GM21619 (cell line): ENCODE data around the gene ACOX1.

Source experiments
- ATAC-seq: cut with Tn5 transposase; IDR thresholded peaks from one replicate; pipeline ENCODE4 v1.9.1; 2021; ENCODE audit not compliant: unreplicated experiment

Gene ACOX1

GRCh38 chr17:75910699-75911098 lies 68.3 kb downstream of the ACOX1 start:
- ATAC-seq = no peak

- ATAC-seq = no peak
Measured at GRCh38 chr17:75909812-75910274, 69.1 kb downstream of the ACOX1 start.

- ATAC-seq = no peak
Measured at GRCh38 chr17:75909051-75909811, 69.7 kb downstream of the ACOX1 start.

DNA sequence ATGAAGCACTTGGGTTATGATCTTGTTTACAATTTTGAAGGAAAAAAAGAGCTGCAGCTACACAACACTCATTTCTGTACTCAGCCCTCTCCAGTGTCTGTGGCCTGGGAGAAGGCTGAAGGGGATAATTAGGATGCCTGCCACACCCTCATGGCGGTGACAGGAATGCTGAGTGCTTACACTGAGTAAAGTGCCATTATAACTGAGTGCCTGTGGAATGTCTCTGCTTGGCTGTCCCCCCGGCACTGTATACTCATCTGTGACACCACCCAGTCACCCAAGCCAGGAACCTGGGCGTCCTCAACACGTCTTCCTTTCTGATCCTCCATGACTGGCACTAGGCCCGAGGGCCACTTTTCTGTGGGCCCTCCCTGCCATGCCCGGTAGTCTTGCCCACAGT lies 70.8 kb downstream of the ACOX1 start:
- ATAC-seq = no peak

GRCh38 chr17:75906143-75906884 lies 72.7 kb downstream of the ACOX1 start:
- ATAC-seq = no peak

DNA sequence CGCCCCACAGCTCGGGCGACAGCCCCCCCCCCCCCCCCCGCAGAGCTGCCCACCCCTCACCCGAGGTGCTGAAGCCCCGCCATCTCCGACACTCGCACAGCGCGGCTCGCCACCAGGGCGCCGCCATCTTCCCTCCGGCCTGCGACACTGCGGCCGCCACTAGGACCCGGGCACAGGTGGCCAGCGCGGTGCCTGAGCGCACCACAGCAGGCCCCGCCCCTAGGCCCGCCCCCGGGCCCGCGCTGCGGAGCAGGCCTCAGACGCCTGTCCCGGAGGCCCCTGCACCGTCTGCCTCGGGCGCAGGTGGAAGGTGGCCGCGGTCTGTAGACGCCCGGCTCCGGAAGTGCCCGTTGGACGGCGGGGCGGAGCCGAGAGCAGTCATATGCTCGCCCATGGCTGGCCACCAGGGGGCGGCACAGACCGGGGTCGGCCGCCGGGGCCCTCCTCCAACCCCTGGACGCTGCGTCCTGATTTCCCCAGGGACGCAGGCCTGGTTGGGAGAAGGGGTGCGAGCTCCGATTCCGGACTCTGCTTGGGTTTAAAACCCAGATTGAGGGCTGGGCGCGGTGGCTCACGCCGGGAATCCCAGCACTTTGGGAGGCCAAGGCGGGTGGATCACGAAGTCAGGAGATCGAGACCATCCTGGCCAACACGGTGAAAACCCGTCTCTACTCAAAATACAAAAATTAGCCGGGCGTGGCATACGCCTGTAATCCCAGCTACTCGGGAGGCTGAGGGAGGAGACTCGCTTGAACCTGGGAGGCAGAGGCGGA lies 74.0 kb downstream of the ACOX1 start, which contains the start of gene MRPL38:
TSS of gene MRPL38 (minus strand) at position 136 of the 773 bp plus-strand sequence. CDS start at position 127, 9 bp downstream.
- ATAC-seq = peak; percentile 89

GRCh38 chr17:75902406-75902805 lies 76.6 kb downstream of the ACOX1 start:
- no peak for ATAC-seq

DNA sequence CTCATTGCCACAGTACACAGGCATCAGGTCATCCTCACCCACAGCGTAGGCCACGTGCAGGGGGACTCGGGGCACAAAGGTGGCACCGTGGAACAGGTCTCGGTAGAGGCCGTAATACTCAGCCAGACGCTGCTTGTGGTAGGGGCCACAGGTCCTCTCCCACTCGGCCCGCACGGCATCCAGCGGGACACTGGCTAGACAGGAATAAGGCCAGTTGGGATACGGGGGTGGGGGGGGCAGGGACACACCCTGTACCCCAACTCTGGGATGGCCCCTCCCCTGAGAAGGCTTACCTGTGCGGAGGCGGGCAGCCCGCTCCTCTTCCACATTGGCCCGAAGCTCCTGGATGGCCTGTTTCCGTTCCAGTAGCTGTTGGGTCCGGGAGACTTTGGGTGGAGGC lies 77.2 kb downstream of the ACOX1 start:
- ATAC-seq = no peak

DNA sequence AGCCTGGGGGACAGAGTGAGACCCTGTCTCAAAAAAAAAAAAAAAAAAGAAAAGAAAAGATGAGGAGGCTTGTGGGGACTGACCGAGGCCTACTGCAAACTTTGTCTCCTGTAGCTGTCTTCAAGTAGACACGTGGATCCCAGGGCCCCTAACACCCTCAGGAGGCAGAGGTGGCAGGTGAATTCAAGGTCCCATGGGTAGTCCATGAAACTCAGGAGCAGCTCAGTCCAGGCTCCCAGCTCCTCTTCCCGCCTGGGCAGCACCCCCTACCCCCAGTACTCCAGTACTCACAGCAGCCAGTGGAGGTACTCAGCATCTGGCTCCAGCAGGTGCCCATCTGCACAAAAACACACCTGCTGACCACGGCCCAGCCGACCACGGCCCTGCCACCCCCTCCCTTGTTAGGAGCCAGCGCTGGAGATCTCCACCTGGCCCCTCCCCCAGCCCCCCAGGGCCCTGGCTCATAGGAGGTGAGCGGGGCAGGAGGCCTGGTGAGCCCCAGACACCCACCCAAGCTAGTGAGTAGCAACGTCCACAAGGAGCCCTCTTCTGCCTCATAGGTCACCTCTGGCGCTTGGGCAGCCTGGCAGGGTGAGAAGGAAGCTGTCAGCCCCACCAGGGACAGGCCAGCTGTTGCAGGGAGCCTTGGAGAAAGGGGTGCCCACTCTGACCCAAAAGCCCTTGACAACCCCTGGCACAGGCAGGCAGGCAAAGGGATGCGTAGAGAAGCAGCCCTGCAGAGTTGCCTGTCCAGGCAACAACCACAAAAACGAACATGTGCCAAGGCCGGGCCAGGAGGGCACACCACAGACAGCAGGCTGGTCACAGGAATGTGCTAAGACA lies 78.1 kb downstream of the ACOX1 start:
- no peak for ATAC-seq

GRCh38 chr17:75899767-75900468 lies 79.0 kb downstream of the ACOX1 start:
- no peak for ATAC-seq

DNA sequence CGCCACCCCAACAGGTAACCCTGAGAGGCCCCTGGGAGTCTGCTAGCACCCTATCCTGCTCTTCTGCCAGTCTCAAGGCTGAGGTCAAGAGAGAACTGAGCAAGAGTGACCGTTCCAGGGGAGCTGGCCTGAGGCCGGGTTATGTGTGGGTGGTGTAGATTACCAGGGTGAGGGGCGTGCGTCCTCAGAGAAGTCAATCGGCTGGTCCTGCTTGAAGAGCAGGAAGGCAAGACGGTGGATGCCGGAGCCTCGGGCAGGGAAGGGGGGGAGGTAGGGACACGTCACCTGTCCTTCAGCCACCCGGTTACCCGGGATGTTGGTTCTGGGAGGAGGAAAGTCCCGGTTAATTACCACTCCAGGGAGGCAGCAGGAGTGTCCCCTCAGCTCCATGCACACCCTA lies 79.6 kb downstream of the ACOX1 start:
- ATAC-seq = no peak

DNA sequence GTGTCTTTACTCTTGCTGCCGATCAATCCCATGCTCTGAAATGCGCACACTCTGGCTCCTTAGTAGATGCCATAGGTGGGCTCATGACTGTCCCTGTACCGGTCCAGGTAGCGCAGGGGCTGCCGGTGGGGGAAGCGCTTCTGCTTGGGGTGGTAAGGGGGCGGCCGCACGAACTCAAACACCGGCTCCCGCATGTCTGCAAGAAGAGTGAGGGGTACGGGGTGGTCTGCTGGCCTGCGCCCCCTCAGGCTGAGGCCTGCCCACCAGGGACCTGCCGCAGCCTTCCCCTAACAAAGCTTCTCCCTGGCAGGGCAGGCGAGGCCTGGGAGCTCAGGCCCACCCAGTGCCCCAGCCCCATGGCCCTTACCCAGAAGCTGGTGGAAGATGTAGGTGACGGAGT lies 80.2 kb downstream of the ACOX1 start:
- ATAC-seq = no peak

- ATAC-seq = no peak
Measured at GRCh38 chr17:75898065-75898464, 80.9 kb downstream of the ACOX1 start.

DNA sequence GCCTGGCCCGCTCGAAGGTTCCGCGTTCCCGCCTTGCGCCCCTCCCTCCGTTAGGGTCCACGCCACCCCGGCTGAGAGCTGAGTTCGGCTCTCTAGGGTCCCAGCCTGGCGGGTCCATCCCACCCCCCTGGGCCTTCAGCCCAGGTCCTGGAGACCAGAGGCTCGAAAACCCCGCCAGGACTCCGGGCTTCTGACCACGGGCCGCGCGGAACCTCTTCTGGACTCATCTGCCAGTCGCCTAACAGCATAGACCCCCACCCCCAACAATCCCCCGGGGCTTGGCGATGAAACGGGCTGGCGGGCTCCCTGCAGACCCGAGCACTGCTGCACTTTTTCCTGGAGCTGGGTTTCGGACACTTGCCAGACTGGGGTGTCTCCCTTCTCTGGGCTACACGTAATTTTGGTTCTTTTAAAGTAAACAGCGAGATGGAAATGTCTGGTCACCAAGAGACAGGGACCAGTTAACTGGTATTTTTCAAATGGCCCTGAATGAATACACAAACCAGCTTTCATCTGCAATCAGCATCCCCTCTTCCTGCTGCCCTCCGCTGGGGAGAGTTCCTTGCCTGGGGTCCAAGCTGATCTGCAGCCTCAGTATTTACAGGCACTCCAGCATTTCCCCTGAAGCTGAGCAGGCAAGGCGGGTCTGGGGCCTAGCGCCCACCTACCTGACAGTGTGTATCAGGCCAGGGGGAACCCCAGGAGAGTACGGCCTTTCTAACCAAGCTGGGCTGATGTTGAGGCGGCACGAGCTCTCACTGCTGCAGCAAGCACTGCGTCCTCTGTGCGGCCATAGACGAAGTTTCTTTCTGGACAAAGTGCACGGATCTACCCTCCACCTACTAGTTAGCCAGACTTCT lies 81.6 kb downstream of the ACOX1 start:
- no peak for ATAC-seq

DNA sequence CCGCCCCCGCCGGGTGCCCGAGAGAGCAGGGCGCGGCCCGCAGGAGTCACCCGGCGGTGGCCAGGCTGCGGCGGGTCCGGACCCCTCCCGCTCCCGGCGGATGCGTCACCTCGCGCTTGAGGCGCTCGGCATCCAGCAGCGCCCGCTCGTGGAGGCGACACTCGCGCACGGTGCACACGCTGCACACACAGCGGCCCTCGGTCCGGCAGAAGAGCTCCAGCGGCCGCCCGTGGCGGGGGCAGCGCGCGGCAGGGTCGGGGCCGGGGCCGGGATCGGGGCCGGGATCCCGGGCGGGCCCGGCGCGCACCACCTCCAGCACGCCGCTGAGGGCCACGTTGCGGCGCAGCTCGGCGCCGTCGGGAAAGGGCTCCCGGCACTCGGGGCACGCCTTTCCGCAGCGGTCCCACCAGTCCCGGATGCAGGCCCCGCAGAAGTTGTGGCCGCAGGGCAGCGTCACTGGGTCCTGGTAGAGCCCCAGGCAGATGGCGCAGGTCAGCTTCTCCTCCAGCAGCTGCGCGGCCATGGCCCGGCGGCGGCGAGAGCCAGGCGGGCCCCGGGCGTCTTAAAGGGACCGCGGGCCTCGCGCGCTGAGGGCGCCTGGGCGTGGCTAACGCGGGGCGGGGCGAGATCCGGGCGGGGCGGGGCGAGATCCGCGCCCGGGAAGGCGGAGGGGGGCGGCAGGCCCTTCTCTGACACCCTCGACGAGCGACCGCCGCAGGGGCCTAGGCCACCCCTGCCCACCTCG lies 82.4 kb downstream of the ACOX1 start, which contains the start of gene TRIM65:
TSS of gene TRIM65 (minus strand) at position 537 of the 745 bp plus-strand sequence. CDS start at position 523, 14 bp downstream.
- ATAC-seq = peak; percentile 62

- ATAC-seq = no peak
Measured at GRCh38 chr17:75895370-75896155, 83.4 kb downstream of the ACOX1 start.

- no peak for ATAC-seq
Measured at GRCh38 chr17:75894049-75894733, 84.8 kb downstream of the ACOX1 start.
